Measurements from ENCODE around the gene FAM43B. TPM values are rescaled to one million over a fixed set of nuclear protein-coding genes. Genes with fewer than 3 reads are reported as not detected.

The FAM43B gene
- total RNA-seq, 1 donor = not detected

DNA sequence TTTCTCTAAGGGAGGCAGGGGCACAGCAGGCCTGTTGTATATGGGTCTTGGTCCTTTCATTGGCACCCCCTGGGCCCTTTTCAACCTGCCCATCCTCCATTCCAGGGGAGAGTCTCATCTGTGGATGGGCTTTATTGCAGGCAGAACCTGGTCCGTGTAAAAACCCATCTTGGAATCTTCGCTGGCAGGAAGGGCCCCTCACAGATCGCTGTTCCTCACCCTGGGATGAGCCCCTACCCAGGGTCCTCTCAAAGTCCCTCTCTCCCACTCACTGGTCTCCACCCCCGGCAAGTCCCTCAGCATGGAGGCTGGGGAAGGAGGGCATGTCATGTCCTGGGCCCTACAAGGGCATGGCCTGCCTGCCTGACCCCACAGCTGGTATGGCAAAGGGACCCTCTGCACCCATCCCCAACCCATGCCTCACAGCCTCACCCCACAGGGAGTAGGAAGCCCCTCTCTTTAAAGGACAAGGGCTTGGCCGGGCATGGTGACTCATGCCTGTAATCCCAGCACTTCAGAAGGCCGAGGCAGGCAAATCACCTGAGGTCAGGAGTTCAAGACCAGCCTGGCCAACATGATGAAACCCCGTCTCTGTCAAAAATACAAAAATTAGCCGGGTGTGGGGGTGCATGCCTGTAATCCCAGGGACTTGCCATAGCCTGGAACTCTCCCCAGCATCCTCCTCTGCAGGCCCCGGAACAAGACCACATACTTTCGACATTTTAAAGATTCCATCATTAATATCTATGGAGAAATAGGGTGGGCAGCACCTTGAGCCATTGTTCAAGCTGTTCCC is 23.4 kb downstream of the FAM43B start:
- DNase-seq (ENCODE audit: low read depth) = no peak
- no peak overlapping the region for H3K4me3 ChIP-seq (ENCODE audit: low read depth, low read length)
- TF ChIP-seq, protein P1, sequence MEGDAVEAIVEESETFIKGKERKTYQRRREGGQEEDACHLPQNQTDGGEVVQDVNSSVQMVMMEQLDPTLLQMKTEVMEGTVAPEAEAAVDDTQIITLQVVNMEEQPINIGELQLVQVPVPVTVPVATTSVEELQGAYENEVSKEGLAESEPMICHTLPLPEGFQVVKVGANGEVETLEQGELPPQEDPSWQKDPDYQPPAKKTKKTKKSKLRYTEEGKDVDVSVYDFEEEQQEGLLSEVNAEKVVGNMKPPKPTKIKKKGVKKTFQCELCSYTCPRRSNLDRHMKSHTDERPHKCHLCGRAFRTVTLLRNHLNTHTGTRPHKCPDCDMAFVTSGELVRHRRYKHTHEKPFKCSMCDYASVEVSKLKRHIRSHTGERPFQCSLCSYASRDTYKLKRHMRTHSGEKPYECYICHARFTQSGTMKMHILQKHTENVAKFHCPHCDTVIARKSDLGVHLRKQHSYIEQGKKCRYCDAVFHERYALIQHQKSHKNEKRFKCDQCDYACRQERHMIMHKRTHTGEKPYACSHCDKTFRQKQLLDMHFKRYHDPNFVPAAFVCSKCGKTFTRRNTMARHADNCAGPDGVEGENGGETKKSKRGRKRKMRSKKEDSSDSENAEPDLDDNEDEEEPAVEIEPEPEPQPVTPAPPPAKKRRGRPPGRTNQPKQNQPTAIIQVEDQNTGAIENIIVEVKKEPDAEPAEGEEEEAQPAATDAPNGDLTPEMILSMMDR (IDR thresholded peaks at IDR 0.05; ENCODE audit: insufficient read depth, low read length) = no peak

DNA sequence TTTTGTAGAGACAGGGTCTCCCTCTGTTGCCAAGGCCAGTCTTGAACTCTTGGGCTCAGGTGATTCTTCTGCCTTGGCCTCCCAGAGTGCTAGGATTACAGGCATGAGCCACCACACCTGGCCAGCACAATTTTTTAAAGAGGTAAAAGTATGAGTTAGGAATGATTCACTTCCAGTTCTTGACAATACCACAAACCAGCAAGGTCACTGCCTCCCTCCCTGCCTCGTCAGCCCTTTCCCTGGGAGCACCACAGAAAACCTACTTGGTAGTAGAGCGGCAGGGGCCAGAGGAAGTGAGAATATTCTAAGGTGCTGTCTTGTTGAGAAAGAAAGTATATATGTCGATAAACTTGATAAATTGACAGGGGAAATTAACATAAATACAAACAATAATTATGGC is 25.7 kb downstream of the FAM43B start:
- TF ChIP-seq, protein P1 (IDR thresholded peaks at IDR 0.05; ENCODE audit: insufficient read depth, low read length) = no peak
- H3K4me3 ChIP-seq (ENCODE audit: low read depth, low read length) = no peak overlapping the region
- DNase-seq (ENCODE audit: low read depth) = no peak

DNA sequence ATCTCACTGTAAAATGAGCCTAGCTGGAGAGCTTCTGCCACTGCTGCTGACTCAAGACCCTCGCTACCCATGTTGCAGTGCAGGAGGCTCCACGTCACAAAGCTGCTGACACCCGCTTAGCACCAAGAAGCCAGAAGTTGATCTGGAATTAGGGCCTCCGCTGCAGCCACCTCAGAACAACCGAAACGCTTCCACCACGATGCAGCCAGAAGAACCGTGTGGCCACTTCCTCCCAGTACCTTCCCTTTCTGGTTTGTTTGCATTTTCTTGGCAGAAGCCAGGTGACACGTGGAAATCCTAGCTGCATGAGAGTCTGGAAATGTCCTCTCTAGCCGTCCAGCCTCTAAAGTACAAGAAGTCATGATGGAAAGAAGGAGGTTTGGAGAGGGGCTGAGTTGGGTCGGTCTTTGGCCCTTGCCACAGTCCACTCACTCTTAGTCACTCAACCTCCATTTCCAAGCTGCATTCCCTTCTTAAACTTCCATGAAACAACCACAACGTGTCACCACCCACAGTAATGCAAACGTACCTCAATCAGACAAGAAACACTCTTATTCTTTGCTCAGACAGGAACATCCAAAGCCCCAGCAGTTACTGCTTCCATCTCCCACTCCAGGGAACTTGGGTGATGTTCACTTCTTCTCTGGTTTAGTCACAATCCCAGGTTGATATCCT is 26.5 kb downstream of the FAM43B start:
- DNase-seq (ENCODE audit: low read depth) = no peak
- TF ChIP-seq, protein P1 (IDR thresholded peaks at IDR 0.05; ENCODE audit: insufficient read depth, low read length) = no peak
- H3K4me3 ChIP-seq (ENCODE audit: low read depth, low read length) = no peak overlapping the region

DNA sequence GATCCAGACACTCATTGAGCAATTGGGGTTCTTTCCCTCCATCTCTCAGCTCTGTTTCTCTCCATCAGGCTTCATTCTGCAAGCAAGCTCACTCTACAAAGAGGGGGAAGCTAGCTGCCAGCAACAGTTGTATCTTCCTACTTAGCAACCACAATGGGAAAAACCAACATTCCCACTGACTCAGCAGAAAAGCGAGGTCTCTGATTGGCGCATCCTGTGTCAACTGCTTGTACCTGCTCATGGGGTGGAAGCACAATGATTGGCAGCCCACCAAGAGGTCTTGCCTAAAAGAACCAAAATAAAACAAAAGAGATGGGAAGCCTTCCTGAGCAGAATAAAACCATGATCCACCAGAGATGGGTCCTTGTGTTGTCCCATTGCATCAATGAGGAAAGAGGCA is 32.5 kb downstream of the FAM43B start:
- no peak overlapping the region for H3K4me3 ChIP-seq (ENCODE audit: low read depth, low read length)
- TF ChIP-seq, protein P1 (IDR thresholded peaks at IDR 0.05; ENCODE audit: insufficient read depth, low read length) = no peak
- peak; percentile 43 for DNase-seq (ENCODE audit: low read depth)

DNA sequence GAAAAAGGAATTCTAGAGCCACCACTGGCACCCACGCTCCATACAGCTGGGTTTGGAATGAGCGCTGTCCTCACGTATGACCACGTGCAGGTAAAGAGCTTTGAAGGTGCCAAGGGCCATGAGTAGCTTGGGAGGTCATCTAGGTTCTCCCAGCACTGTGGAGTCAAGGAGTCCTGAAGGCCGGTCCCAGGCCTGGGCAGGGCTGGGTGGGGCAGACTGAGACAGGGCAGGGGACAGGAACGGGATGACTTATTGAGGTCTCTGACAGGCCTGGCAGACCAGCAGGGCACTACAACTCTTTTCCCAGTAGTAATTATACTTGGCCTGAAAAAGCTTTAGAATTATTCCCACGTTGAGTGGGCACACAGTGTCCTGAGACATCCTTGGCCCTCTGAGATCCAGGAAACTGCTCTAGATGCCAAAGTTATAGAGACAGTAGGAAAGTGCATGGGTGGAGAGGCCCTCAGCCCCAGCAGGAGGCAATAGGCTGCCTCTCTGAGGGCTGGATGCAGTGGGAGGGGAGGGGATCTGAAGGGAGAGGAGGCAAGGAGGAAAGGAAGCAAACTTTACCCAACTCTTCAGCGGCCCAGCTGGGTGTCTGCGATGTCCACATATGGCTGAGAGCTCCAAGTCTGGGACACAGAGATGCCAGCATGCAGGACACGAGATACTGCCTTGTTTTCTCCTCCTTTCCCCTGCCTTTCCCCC is 34.7 kb downstream of the FAM43B start:
- peak; percentile 19 for DNase-seq (ENCODE audit: low read depth)
- TF ChIP-seq, protein P1 (IDR thresholded peaks at IDR 0.05; ENCODE audit: insufficient read depth, low read length) = peak; percentile 24
- H3K4me3 ChIP-seq (ENCODE audit: low read depth, low read length) = no peak overlapping the region

DNA sequence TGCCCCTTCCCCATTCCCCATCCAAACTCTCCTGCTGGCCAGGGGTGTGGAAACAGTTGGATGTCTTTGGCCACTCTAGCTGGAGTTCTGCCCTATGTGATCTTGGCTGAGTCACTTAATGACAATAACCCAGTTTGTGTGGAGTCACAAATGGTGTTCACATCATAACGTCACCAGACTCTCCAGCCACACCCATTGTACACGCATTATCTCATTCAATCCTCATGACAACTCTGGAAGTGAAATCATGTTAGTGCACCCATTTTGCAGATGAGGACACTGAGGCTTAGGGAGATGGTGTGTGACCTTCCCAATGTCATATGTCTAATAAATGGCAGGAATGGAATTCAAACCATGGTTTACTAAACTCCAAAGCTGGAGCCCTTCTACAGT is 35.3 kb downstream of the FAM43B start:
- no peak overlapping the region for H3K4me3 ChIP-seq (ENCODE audit: low read depth, low read length)
- DNase-seq (ENCODE audit: low read depth) = peak; percentile 60
- TF ChIP-seq, protein P1 (IDR thresholded peaks at IDR 0.05; ENCODE audit: insufficient read depth, low read length) = no peak

Measured in fibroblast of the aortic adventitia (primary cell).